HK-2 (cell line): ENCODE data around the gene KCNK10.
A peak's percentile ranks its signal among the peaks of the same experiment; 100 is the strongest.

Source experiments
- DNase-seq: peaks from one replicate; pipeline ENCODE4 v3.0.0-alpha.2; 2018; ENCODE audit not compliant: unreplicated experiment

KCNK10 gene, protein sequence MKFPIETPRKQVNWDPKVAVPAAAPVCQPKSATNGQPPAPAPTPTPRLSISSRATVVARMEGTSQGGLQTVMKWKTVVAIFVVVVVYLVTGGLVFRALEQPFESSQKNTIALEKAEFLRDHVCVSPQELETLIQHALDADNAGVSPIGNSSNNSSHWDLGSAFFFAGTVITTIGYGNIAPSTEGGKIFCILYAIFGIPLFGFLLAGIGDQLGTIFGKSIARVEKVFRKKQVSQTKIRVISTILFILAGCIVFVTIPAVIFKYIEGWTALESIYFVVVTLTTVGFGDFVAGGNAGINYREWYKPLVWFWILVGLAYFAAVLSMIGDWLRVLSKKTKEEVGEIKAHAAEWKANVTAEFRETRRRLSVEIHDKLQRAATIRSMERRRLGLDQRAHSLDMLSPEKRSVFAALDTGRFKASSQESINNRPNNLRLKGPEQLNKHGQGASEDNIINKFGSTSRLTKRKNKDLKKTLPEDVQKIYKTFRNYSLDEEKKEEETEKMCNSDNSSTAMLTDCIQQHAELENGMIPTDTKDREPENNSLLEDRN

DNA sequence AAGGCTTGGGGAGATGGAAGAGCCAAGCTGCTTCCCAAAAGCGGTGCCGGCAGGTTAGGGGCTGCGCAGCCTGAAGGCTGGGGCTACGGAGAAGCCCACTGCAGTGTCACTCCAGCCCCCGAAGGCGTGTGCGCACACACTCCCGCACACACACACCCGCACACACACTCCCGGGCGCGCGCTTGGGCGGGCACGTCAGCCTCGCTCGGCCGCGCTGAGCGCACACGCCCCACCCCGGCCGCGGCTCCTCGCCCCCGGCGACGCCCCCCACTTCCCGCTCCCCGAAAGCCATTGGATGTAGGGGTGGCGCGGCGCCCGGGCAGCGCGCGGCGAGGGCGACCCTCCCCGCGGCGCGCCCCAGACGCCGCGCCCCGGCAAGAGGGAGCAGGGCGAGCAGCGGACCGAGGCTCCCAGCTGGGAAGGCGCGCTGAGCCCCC lies at the start of gene KCNK10:
KCNK10 (minus strand) TSS at position 184 of the 437 bp plus-strand sequence. CDS start 471 bp downstream, outside the sequence.
- no peak for DNase-seq

DNA sequence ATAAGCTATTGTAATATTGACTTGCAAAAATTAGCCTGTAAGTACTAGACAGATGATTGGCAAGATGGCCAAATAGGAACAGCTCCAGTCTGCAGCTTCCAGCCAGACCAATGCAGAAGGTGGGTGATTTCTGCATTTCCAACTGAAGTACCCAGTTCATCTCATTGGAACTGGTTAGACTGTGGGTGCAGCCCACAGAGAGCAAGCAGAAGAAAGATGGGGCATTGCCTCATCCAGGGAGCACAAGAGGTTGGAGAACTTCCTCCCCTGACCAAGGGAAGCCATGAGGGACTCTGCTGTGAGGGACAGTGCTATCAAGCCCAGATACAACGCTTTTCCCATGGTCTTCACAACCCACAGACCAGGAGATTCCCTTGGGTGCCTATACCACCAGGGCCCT lies 46.4 kb upstream of the KCNK10 start:
- no peak for DNase-seq

DNA sequence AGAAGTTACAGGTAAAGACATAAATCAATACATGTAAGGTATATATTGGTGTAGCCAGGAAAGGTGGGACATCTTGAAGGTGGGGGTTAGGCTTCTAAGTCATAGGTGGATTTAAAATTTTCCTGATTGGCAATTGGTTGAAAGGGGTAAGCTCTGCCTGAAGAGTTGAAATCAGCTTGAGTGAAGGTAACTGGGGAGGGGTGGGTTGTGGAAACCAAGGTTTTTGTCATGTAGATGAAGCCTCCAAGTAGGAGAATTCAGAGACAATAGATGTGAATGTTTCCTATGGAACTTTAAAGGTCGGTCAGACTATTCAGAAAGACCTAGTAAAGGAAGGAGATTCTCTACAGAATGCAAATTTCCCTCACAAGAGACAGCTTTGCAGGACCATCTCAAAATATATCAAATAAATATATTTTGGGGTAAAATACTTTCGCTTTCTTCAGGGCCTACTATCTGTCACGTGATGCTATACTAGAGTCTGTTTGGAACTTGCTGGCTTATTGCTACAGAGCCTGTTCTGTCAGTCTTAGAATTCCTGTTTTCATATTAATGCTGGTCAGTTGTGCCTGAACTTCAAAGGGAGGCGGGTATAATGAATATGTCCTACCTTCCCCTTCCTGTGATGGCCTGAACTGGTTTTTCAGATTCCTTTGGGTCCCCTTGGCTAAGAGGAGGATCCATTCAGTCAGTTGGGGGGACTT lies 41.8 kb upstream of the KCNK10 start:
- no peak for DNase-seq

DNA sequence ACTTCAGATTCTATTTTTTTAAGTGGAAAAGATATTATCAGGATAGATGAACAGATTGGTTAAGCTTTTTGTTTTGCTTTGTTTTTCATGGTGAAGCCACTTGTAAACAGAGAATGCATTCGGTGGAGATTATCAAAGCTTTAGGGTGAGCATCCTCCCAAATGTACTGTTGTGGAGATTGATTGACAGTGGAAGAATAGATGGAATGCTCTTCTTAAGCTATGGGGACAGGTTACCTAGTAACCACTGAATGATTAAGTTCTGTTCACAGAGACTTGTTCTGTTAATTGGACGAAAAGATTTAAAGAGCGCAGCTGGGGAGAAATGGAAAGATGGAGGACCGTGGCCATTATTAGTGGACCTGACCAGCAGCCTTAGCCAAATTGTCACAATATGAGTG lies 40.6 kb upstream of the KCNK10 start:
- DNase-seq = no peak

DNA sequence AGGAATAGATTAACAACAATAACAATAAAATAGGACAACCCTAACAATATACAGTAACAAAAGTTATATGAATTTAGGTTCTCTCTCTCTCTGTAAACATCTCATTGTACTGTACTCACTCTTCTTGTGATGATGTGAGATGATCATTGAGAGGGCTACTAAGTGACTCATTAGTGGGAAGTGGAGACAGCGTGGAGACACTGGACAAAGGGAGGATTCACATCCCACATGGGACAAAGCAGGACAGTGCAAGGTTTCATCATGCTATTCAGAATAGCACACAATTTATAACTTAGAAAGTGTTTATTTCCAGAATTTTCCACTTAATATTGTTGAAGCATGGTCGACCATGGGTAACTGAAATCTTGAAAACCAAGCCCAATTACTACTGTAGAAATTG lies 36.4 kb upstream of the KCNK10 start:
- no peak for DNase-seq

DNA sequence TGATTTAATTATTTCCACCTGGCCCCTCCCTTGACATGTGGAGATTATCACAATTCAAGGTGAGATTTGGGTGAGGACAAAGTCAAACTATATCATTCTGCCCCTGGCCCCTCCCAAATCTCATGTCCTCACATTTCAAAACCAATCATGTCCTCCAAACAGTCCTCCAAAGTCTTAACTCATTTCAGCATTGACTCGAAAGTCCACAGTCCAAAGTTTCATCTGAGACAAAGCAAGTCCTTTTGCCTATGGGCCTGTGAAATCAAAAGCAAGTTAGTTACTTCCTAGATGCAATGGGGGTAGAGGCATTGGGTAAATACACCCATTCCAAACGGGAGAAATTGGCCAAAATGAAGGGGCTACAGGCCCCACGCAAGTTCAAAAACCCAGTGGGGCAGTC lies 31.3 kb upstream of the KCNK10 start:
- no peak for DNase-seq

DNA sequence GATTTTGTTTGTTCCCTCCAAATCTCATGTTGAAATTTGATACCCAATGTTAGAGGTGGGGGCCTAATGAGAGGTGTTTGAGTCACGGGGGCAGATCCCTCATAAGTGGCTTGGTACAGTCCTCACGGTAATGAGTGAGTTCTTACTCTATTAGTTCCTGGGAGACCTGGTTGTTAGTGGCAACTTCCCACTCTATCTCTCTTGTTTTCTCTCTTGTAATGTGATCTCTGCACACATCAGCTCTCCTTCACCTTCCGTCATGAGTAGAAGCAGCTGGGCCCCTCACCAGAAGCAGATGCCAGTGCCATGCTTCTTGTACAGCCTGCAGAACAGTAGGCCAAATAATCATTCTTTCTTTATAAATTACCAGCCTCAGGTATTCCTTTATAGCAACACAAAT lies 29.6 kb upstream of the KCNK10 start:
- DNase-seq = no peak

DNA sequence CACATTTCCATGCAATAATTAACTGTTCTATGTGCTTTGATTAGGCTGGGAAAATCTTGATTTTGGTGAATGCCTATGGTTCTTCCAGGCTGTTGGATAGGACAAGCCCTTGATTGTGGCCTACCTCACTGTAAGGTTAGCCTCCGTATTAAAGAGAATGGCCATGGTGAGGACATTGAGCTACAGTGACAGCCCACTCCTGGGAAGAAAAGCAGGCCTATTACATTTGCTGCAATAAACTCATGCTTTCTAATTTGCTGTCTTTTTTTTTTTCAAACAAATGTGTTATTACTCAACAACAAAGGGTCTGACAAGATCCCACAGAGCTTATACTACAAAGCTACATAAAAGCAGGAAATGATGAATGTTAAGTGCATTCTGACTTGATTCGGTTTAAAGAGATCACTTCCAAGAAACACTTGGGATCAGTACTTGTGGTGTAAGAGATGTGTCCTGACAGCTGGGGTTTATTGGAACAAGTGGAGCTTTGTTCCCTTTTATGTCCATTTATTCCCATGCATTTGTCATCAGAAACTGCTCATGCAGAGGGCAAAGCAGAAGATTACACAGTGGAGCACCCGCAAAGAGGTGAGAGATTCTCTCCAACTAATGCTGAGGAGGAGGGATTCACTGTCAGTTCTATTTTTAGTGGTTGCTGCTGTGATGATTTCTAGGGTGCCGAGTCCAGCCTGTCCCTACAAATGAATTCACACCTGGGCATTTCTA lies 29.1 kb upstream of the KCNK10 start:
- no peak for DNase-seq

DNA sequence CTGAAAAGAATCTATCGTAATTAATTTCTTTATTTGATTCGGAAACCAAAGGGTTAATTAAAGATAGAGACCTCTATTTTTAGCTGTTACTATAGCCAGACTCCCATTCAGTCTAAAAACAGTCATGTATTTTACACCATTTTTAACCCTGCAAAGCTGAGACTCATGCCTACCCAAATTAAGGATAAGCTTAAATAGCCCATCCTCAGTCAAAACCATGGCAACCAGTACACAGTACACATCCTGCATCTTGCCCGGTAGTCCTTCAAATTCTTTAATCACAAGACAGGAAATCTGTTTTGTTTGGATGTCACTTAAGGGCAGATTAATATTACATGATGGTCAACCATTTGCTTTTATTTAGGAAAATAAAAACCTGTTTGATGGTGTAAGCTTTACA lies 25.5 kb upstream of the KCNK10 start:
- DNase-seq = no peak

DNA sequence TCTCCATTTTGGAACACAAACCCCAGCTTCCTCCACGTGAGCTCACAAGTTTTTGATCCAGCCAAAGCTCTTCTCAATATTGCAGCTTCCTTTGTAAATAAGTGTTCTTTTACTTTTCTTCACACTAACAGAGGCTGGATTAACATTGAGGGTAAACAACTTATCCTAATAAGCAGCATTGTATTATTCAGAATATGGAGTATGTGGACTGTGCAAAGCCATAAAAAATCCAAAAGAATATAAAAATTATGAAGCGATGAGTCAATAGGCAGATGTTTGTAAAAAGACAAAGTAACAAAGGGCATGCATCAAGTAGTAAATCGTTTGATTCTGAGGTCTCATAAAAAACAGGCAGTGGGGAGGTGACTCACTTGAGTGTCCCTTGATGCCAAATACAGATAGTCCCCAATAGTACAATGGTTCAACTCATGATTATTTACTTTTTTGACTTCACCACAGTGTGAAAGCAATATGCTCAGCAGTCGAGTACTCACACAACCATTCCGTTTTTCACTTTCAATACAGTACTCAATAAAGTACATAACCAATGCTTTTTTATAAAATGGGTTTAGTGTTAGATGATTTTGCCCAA lies 23.1 kb upstream of the KCNK10 start:
- DNase-seq = no peak

DNA sequence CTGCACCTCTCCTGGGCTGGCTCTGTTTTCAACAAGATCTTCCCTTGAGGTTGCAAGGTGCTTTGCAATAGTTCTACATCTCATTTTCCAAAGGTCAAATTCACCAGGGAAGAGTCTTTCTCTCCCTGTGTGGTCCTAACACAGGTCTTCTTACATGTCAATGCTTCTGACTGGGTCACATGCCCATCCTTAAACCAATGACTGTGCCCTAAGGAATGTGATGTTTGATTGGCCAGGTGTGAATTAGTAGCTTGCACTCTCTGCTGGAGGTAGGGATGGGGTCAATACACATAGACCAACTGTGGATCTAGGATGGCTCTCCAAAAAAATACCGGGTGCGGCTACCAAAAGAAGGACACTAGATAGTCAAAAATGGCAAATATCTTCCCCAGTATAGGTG lies 19.9 kb upstream of the KCNK10 start:
- no peak for DNase-seq

DNA sequence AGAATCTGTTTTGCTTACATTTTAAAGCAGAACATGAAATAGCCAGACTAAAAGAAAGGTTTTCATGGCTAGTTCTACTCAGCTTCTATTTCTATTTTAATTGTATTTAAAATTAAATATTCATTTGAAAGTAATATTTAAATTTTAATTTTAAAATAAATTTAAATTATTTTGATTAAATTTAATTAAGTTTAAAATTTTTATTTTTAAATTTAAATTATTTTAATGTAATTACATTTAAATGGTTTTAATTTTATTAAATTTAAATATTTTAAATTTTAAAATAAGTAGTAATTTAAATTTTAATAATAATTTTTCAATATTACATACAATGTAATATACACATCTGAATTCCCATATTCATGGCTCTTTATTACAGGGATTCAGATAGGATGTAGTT lies 17.3 kb upstream of the KCNK10 start:
- no peak for DNase-seq

DNA sequence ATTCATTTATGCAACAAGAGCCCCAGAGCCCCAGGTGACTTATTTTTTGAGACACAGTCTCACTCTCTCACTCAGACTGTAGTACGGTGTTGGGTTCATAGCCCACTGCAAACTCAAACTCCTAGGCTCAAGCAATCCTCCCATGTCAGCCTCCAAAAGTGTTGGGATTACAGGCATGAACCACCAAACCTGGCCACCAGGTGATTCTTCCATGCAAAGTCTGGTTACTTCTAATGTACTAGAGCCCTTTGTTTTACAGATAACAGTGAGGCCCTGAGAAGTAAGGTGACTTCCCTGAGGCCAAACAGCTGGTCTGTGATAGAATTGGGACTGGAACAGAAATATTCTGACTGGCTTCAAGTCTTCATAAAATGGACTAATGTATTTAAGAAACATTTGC lies 10.0 kb upstream of the KCNK10 start:
- no peak for DNase-seq

DNA sequence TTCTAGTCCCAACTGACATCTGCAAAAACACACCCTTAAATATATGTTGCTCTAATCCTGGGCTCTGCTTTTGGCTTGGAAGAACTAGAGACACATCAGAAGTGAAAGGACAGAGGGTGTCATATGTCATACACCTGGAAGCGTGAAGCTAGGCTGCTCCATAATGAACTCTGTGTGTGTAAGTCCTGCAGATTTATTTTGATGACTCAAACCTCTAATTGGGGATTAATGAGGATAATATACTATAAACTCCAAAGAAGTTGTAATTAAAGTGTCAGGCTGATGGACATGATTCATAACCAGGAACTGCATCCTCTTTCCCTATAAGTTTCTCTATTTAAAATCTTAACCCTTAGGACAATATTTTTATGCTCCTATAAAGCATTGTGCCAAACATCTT lies 4.4 kb upstream of the KCNK10 start:
- DNase-seq = no peak

DNA sequence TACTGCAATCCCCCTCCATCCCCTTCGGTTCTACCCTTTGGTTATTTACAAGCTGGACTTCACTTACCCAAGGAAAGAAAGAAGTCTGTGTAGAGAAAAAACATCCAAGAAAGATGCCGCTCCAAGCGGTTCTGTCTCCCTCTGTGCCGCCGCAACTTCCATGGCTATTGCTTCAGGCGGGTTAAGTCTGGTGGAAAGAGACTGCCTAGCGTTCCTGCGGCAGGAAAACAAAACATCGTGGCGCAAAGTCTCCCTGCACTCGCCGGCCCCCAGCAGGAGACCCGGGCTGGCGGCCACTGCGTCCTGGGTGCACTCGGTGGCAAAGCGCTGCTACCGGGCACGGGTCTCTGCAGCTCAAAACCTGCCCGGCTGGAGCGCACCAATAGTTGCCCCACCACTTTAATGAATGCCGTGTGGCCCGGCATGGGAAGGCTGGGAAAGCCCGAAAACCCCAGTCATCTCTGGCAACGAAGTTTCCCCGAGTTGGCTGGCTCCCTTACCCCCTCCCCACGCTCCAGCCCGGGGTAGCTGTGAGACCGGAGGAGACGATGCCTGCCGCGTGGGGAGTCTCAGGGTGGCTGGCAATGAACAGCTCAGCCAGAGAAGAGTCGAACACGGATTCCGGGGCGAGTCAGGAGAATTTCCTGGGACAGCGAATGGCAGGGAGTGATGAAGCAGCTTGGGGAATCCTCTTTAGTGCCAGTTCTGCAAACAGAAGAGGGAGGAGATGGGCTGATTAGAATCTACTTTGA lies 3.5 kb upstream of the KCNK10 start:
- no peak for DNase-seq

DNA sequence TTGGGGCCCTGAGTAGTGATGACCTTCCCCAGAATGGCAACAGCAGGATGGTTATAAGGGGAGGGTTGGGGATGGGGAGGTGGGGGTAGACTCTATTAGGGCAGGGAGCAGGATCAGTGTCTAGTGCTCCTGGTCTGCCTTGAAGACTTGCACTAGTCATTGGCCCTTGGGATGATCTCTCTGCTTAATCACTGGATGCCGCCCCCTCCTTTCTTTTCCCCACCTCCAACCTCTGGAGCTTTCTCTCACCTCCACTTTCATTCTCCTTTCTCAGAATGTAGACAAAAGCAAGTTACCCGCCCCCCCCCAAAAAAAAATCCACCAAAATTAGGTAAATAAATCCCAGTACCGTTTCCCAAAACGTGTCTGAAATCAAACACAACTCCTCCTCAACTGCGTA lies 2.8 kb upstream of the KCNK10 start:
- DNase-seq = no peak

DNA sequence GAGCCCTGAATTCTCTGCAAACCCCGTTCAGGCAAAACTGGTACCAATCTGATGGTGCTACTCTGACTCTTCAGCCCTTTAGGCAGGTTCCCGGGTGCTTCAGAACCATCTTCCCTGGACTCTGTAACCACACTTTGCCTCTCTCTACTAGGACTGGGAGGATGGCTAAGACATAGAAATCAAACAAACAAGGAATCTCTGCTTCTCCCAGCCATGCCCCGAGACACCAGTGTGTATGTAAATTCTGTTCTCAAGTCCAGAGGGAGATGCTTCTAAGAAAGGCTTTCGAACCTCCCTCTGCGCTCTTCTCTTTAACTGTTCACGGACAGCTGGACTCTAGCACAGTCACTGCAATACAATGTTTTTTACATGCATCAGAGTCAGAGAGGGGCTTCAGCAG lies 1.9 kb upstream of the KCNK10 start:
- DNase-seq = no peak

DNA sequence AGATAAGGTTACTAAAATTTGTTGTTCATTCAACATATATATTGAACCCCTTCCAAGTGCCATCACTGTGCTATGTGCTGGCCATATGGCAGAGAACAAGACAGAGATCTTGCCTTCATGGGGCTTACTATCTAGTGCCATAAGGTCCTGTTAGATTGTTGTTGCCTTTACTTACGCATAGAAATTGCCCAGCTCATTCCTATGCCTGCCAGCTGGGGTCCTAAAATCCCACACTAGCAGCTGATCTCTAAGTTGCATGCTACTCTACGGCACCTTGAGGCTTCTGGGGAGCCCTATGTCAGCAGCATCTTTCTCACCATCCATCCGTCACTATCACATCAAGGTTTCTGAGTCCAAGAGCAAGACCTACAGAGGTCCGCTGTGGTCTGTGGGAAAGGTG lies 1.4 kb upstream of the KCNK10 start:
- no peak for DNase-seq

DNA sequence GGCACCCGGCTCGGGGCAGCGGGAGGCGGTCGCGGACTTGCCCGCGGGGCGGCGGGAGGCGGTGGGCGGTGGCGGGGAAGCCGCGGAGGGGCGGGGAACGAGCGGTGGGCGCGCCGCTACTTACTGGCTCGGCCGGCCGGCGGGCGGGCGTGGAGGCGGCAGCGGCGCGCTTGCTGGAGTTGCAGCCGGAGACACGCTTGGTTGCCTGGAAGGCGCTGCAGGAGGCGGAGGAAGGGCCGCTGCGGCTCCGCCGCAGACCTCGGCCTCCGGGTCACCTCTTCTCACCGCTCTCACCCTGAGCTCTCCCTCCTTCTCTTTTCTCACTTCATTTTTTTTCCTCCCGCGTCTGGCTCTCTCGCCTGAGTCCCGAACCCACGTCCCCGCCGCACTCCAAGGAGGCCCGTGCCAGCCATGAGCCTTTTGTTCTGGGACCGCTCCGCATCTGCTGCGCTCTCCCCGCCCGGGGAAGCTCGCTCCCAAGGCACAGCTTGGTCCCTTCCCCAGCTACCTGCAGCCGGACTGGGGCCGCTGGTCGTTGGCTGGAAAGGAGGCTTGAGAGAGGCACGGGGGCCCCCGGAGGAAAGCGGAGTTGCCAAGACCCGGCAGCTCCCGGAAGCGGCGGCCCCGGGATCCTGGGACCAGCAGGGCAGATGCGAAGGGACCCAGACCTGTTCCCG lies 592 bp upstream of the KCNK10 start:
- DNase-seq = peak; percentile 71

DNA sequence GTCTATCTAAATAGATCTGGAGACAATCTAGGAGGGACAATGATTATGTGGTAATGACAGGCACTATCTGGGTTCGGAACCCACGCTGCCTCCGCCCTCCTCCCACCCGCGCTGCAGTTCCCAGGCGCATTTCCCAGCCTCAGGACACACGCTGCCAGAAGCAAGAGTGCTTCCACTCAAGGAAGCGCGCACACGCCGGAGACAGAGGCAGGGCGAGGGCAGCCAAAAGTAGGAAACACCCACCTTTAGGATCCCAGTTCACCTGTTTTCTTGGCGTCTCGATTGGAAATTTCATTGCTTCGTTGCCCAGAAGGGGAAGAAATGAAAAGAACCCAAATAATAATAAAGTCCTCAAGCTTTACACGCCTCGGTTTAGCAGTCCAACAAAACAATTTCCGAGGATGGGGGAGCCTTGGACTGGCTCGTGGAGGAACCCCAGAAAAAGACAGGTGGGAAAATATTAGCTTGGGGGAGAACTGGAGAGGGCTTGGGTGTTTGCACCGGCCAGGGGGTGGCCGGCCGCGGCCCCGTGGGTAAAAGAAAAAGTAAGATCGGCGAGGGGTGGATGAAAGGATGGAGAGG lies 474 bp downstream of the KCNK10 start:
- DNase-seq = no peak
